Measurements from ENCODE around the gene DSTYK.
"Not testable (repeated sequence)": the region's sequence is repeated elsewhere in the genome, so short reads cannot be mapped to it uniquely, and the experiment has no call there.

DSTYK gene

DNA sequence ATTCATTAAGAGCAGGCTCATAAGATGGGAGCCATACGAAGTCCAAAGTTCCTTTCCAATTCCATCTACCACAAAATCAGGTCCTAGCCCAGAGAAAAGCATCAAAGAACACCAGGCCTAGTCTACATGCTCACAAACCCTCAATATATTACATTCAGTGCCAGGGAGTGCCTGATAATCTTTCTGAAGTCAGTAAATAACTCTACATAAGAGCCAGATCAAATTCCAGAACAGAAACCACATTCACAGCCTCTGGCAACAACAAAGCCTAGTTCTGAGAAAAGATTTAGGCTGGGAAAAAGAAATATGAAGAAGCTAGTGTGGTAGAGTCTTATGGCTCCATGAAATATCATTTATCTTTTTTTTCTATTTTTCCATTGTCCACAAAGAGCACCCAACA, 49.2 kb downstream of the DSTYK start:
- TF ChIP-seq CTCF (IDR thresholded peaks at IDR 0.05; ENCODE audit: control insufficient read depth, extremely low read depth, insufficient read depth) = no peak
- H3K4me3 ChIP-seq (ENCODE audit: low read depth, low read length) = no peak overlapping the region
- DNase-seq (ENCODE audit: low read depth) = no peak

DNA sequence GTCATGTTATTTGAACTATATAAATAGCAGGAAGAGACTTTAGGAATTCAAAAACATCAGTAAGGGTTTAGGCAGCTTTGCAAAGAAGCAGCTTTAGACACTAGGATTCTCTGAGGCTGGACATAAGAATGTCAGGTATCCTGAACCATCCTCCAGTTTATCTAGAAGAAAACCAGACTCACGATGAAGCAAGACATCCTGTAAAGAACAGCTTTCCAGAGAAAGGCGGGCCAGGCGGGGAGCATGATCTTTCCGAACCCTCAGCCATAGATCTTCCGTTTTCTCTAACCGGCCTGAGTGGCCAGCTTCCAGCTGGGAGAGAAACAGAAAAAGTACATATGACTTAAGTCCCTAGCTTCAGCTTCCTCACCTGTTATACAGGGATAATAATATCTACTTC, 50.4 kb downstream of the DSTYK start:
- TF ChIP-seq CTCF (IDR thresholded peaks at IDR 0.05; ENCODE audit: control insufficient read depth, extremely low read depth, insufficient read depth) = no peak
- H3K4me3 ChIP-seq (ENCODE audit: low read depth, low read length) = no peak overlapping the region
- DNase-seq (ENCODE audit: low read depth) = no peak

- no peak for TF ChIP-seq CTCF (IDR thresholded peaks at IDR 0.05; ENCODE audit: control insufficient read depth, extremely low read depth, insufficient read depth)
- H3K4me3 ChIP-seq (ENCODE audit: low read depth, low read length) = no peak overlapping the region
- no peak for DNase-seq (ENCODE audit: low read depth)
Observed at GRCh38 chr1:205158048-205158616, 53.4 kb downstream of the DSTYK start.

DNA sequence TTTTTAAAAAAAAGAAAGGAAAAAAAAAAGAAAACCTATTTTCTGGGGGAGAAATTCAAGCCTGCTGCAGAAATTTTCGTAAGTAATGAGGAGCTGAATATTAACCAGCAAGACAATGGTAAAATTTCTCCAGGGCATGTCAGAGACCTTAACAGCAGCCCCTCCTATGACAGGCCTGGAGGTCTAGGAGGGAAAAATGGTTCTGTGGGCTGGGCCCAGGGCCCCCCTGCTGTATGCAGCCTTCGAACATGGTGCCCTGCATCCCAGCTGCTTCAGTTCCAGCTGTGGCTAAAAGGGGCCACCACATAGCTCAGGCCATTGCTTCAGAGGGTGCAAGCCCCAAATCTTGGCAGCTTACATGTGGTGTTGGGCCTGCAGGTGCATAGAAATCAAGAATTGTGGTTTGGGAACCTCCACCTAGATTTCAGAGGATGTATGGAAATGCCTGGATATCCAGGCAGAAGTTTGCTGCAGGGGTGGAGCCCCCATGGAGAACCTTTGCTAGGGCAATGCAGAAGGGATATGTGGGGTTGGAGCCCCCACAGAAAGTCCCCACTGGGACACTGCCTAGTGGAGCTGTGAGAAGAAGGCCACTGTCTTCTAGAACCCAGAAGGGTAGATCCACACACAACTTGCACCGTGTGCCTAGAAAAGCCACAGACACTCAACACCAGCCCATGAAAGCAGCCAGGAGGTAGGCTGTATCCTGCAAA, 55.7 kb downstream of the DSTYK start:
- DNase-seq (ENCODE audit: low read depth) = not testable (repeated sequence)

DNA sequence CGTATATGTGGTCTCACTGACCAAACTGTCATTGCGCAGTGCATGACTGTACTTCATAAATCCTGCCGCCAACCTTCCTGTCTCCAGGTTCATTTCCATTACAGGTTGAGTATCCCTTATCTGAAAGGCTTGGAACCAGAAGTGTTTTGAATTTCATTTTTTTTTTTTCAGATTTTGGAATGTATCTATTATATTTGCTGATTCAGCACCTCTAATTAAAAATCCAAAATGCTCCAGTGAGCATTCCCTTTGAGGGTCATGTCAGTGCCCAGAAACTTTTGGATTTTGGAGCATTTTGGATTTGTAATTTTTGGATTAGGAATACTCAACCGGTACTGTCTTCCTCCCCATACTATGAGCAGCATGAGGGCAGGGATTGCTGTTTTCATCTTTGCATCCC, 59.0 kb downstream of the DSTYK start:
- no peak for TF ChIP-seq CTCF (IDR thresholded peaks at IDR 0.05; ENCODE audit: control insufficient read depth, extremely low read depth, insufficient read depth)
- H3K4me3 ChIP-seq (ENCODE audit: low read depth, low read length) = no peak overlapping the region
- DNase-seq (ENCODE audit: low read depth) = no peak

More for the DNA sequence above, 55.7 kb downstream of the DSTYK start:
- H3K4me3 ChIP-seq (ENCODE audit: low read depth, low read length) = not testable (repeated sequence)

DNA sequence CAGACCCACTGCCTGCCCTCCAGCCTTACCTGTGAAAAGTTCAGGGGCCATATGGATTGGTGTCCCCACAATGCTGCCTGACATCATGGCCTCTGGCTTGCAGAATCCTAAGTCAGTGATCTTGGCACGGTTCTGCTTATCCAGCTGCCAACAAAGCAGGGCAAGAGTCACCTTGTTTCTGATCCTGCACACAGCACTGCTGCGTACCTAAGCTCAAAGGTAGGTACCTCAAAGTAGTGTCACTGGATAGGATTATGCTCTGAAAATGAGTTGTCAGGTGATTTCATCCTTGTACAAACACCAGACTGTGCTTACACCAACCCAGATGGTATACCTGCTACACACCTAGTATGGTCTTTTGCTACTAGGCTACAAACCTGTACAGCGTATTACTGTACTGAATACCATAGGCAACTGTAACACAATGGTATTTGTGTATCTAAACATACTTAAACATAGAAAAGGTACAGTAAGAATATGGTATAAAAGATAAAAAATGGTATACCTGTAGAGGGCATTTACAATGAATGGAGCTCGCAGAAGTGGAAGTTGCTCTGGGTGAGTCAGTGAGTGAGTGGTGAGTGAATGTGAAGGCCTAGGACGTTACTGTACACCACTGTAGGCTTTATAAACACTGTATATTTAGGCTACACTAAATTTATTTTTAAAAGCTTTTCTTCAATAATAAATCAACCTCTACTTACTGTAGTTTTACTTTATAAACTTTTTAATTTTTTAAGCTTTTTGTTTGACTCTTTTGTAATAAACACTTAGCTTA, 60.7 kb downstream of the DSTYK start:
- no peak for TF ChIP-seq CTCF (IDR thresholded peaks at IDR 0.05; ENCODE audit: control insufficient read depth, extremely low read depth, insufficient read depth)
- no peak for DNase-seq (ENCODE audit: low read depth)
- H3K4me3 ChIP-seq (ENCODE audit: low read depth, low read length) = no peak overlapping the region

DNA sequence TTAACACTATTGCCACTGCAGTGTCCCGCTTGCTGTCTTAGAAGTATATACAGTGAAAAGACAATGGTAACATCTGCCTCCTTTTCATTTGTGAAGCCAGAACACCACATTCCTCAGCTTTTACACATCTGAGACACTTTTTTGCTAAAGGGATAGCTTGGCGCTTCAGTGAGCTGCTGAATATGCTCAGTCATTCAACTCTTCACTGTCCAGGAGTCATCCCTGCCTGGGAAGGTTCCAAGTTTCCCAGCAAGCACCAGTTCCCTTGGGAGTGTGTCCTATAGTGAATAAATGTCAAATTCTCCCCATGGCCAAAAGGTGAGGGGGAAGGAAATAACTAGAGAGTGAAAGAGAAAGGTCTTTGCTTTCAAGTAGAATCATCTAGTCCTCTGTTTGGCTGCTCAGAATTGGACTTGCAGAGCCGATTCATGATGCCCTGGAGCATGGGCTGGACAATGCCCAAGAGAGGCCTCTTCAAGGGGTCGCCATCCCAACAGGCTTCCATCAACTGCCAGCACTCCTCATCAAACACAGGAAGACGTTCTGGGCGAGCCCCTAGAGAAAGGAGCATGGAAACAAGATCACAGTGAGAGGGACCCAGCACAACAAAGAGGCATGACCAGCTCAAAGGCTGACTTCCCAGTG, 64.2 kb downstream of the DSTYK start:
- no peak overlapping the region for H3K4me3 ChIP-seq (ENCODE audit: low read depth, low read length)
- no peak for DNase-seq (ENCODE audit: low read depth)
- no peak for TF ChIP-seq CTCF (IDR thresholded peaks at IDR 0.05; ENCODE audit: control insufficient read depth, extremely low read depth, insufficient read depth)
